Left lung (tissue), 10 donors: Measurements from ENCODE around the gene MET. TPM values are rescaled to one million over a fixed set of nuclear protein-coding genes. Genes with fewer than 3 reads are reported as not detected.
"Not testable (repeated sequence)": the region's sequence is repeated elsewhere in the genome, so short reads cannot be mapped to it uniquely, and the experiment has no call there.

Experiments
- ATAC-seq: fragments of 200-7000 bp; cut with Tn5 transposase; one replicate; pipeline ENCODE4 v1.9.1; 2020; ENCODE audit warnings: moderate library complexity
- DNase-seq, 4 donors: peaks; one replicate each; pipeline ENCODE4 v3.0.0-alpha.2; 2013 to 2020
- H3K27ac ChIP-seq, 2 donors: fragments of 200-600 bp; sonication (generic) in 1 of 2; one replicate each; pipeline versions ENCODE4 v1.5.0 to v1.8.0; 2020 to 2021
- H3K27me3 ChIP-seq, 2 donors: fragments of 200-600 bp; sonication (generic) in 1 of 2; one replicate each; pipeline versions ENCODE4 v1.5.0 to v1.8.0; 2020 to 2021
- H3K36me3 ChIP-seq, 2 donors: fragments of 200-600 bp; sonication (generic) in 1 of 2; one replicate each; pipeline versions ENCODE4 v1.5.0 to v1.8.0; 2020 to 2021
- H3K4me1 ChIP-seq, 2 donors: fragments of 200-600 bp; one replicate each; pipeline ENCODE4 v1.8.0; 2021
- H3K4me3 ChIP-seq, 2 donors: fragments of 200-600 bp; sonication (generic) in 1 of 2; one replicate each; pipeline versions ENCODE4 v1.5.0 to v1.8.0; 2020 to 2021; ENCODE audit warnings: mild to moderate bottlenecking in 1 of 2
- H3K9me3 ChIP-seq, 2 donors: fragments of 200-600 bp; sonication (generic) in 1 of 2; one replicate each; pipeline versions ENCODE4 v1.5.0 to v1.8.0; 2020 to 2021
- intact Hi-C, 2 donors: fragments of 100-400 bp; cut with DNase I; formaldehyde crosslinking; loops; one replicate each; pipeline versions ENCODE4 v1.11.2 to v1.14.2; 2022
- polyA plus RNA-seq, 6 donors: library from polyadenylated mRNA; unstranded; fragments of 120-200 nt; gene quantifications; one replicate each; pipeline ENCODE4 v1.2.1, GENCODE V29; 2013; ENCODE audit not compliant: insufficient read length in 6 of 6
- total RNA-seq, 2 donors: library from RNA; stranded (reverse); fragmentation: NEBNext Ultra II Directional; extraction: Animal tissue kit (Norgen Biotek cat#: 25700); gene quantifications; one replicate each; pipeline ENCODE4 v1.2.1, GENCODE V29; 2021
- TF ChIP-seq, protein P1 (sequence below), 2 donors: fragments of 200-600 bp; sonication (generic) in 1 of 2; IDR thresholded peaks; one replicate each; pipeline versions ENCODE4 v1.5.0 to v1.8.0; 2021; ENCODE audit warnings: antibody characterized with exemption in 2 of 2
- donor health status: DM: no; HTN: yes; CAD: no.
- donor health status: DM: no; HTN: no; CAD: no.

Gene MET
- total and polyA plus RNA-seq, 8 donors, result 24.7 to 89.3 (median 32.1) TPM

- Histone ChIP-seq H3K4me3 (no peak overlapping the region), H3K27me3 (no peaks in the 10 kb centered on the region), H3K4me1 (no peaks in the 10 kb centered on the region), H3K36me3 (peaks cover 0 to 3% of the 10 kb centered on the region in 2 donors), H3K9me3 (no peaks in the 10 kb centered on the region), H3K27ac (no peak overlapping the region)
- ATAC-seq (no peak), DNase-seq (no peak)
- TF ChIP-seq, protein P1, sequence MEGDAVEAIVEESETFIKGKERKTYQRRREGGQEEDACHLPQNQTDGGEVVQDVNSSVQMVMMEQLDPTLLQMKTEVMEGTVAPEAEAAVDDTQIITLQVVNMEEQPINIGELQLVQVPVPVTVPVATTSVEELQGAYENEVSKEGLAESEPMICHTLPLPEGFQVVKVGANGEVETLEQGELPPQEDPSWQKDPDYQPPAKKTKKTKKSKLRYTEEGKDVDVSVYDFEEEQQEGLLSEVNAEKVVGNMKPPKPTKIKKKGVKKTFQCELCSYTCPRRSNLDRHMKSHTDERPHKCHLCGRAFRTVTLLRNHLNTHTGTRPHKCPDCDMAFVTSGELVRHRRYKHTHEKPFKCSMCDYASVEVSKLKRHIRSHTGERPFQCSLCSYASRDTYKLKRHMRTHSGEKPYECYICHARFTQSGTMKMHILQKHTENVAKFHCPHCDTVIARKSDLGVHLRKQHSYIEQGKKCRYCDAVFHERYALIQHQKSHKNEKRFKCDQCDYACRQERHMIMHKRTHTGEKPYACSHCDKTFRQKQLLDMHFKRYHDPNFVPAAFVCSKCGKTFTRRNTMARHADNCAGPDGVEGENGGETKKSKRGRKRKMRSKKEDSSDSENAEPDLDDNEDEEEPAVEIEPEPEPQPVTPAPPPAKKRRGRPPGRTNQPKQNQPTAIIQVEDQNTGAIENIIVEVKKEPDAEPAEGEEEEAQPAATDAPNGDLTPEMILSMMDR (IDR thresholded peaks at IDR 0.05), result no peak
- intact Hi-C loops, result no loop called here
These were observed 85.3 kb downstream of the MET start for GRCh38 chr7:116757283-116757682.

DNA sequence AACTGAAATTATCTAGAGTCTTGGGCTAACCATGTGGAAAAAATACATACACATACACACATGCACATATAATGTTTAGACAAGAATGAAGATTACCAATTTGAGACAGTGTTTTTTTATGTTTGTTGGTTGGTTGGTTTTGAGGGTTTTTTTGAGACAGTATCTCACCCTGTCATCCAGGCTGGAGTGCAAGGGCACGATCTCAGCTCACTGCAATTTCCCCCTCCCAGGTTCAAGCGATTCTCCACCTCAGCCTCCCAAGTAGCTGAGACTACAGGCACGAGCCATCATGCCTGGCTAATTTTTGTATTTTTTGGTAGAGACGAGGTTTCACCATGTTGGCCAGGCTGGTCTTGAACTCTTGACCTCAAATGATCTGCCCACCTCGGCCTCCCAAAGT, 87.6 kb downstream of the MET start:
- H3K36me3 ChIP-seq, H3K4me1 ChIP-seq, H3K9me3 ChIP-seq, H3K4me3 ChIP-seq, H3K27me3 ChIP-seq, DNase-seq, ATAC-seq, intact Hi-C loops, H3K27ac ChIP-seq: not testable (repeated sequence)

DNA sequence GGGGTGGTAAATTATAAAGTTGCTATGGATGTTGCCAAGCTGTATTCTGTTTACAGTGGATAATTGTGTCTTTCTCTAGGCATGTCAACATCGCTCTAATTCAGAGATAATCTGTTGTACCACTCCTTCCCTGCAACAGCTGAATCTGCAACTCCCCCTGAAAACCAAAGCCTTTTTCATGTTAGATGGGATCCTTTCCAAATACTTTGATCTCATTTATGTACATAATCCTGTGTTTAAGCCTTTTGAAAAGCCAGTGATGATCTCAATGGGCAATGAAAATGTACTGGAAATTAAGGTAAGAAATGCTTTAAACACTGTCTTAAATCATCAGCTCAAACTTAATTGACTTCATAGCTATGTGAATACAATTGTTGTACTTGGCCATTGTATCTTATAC, 91.0 kb downstream of the MET start:
- Histone ChIP-seq H3K4me3 (no peak overlapping the region), H3K27ac (no peak overlapping the region), H3K4me1 (no peaks in the 10 kb centered on the region), H3K36me3 (peaks cover 0 to 3% of the 10 kb centered on the region in 2 donors), H3K27me3 (no peaks in the 10 kb centered on the region), H3K9me3 (no peaks in the 10 kb centered on the region)
- intact Hi-C loops, result no loop called here
- ATAC-seq, result no peak
- peak in 1 of 4 donors; percentile 34 for DNase-seq
- TF ChIP-seq, protein P1 (IDR thresholded peaks at IDR 0.05), result no peak

- intact Hi-C loops, result no loop called here
- ATAC-seq (no peak), DNase-seq (no peak)
- H3K4me1 ChIP-seq, result no peaks in the 10 kb centered on the region
- H3K27ac ChIP-seq, result no peak overlapping the region
- TF ChIP-seq, protein P1 (IDR thresholded peaks at IDR 0.05), result no peak
- H3K9me3 ChIP-seq, result no peaks in the 10 kb centered on the region
- H3K27me3 ChIP-seq, result no peaks in the 10 kb centered on the region
- H3K4me3 ChIP-seq, result no peak overlapping the region
- H3K36me3 ChIP-seq, result peaks cover 0 to 3% of the 10 kb centered on the region in 2 donors
These were observed 91.7 kb downstream of the MET start for GRCh38 chr7:116763647-116764046.

GRCh38 chr7:116766881-116767280, 94.9 kb downstream of the MET start:
- H3K27me3 ChIP-seq, result no peaks in the 10 kb centered on the region
- intact Hi-C loops, result no loop called here
- H3K9me3 ChIP-seq, result no peaks in the 10 kb centered on the region
- TF ChIP-seq, protein P1 (IDR thresholded peaks at IDR 0.05), result no peak
- ATAC-seq, result no peak
- no peaks in the 10 kb centered on the region for H3K36me3 ChIP-seq
- H3K4me1 ChIP-seq, result peaks cover 0 to 3% of the 10 kb centered on the region in 2 donors
- H3K27ac ChIP-seq, result no peak overlapping the region
- DNase-seq, result no peak
- no peak overlapping the region for H3K4me3 ChIP-seq

GRCh38 chr7:116769546-116769945, 97.5 kb downstream of the MET start:
- intact Hi-C loops, result no loop called here
- ATAC-seq, result no peak
- no peaks in the 10 kb centered on the region for H3K9me3 ChIP-seq
- peaks cover 0 to 11% of the 10 kb centered on the region in 2 donors for H3K4me1 ChIP-seq
- DNase-seq, result no peak
- no peaks in the 10 kb centered on the region for H3K27me3 ChIP-seq
- no peaks in the 10 kb centered on the region for H3K36me3 ChIP-seq
- TF ChIP-seq, protein P1 (IDR thresholded peaks at IDR 0.05), result no peak
- H3K27ac ChIP-seq, result no peak overlapping the region
- no peak overlapping the region for H3K4me3 ChIP-seq
